H1 (cell line): Measurements from ENCODE around the gene C1orf115. TPM values are rescaled to one million over a fixed set of nuclear protein-coding genes. Genes with fewer than 3 reads are reported as not detected.

Source experiments
- CTCF ChIA-PET: fragments of 300-600 bp; sonication (Branson Sonifier 250); formaldehyde crosslinking; loops from one replicate; lab custom pipeline; 2021; ENCODE audit not compliant: partially characterized antibody; lab: Charles Lee
- POLR2A ChIA-PET: fragments of 300-600 bp; sonication (Branson Sonifier 250); formaldehyde crosslinking; loops from one replicate; lab custom pipeline; 2021; ENCODE audit warnings: inconsistent platforms; ENCODE audit not compliant: partially characterized antibody; lab: Charles Lee
- DNase-seq, 2 experiments: peaks; one replicate each; pipeline versions ENCODE4 v3.0.0 to v3.0.0-alpha.2; 2010 to 2022; ENCODE audit warnings: low spot score in 2 of 2, low read depth in 1 of 2, mixed read lengths in 1 of 2
- FAIRE-seq: peaks from 2 replicates; lab custom pipeline; 2011; peaks lifted over from hg19 to GRCh38; lab: Jason Lieb, UNC
- H2AFZ ChIP-seq: 2 replicates; pipeline ENCODE4 v1.8.1; 2012; ENCODE audit warnings: low read length, inconsistent platforms
- H2AK5ac ChIP-seq: 2 replicates; pipeline ENCODE4 v1.6.1; 2013; ENCODE audit warnings: low read depth, low read length
- H2BK120ac ChIP-seq: replicated peaks from 2 replicates; pipeline ENCODE3; 2013; ENCODE audit warnings: low read depth, low read length, inconsistent platforms
- H2BK12ac ChIP-seq: 2 replicates; pipeline ENCODE4 v1.6.1; 2013; ENCODE audit warnings: low read depth, low read length
- H2BK15ac ChIP-seq: 2 replicates; pipeline ENCODE4 v1.6.1; 2013; ENCODE audit warnings: low read length
- H2BK20ac ChIP-seq: 2 replicates; pipeline ENCODE4 v1.6.1; 2013; ENCODE audit warnings: low read length
- H2BK5ac ChIP-seq: 2 replicates; pipeline ENCODE4 v1.6.1; 2013; ENCODE audit warnings: low read depth, low read length
- H3K14ac ChIP-seq: 2 replicates; pipeline ENCODE4 v1.6.1; 2013; ENCODE audit warnings: inconsistent platforms; ENCODE audit not compliant: insufficient read length
- H3K18ac ChIP-seq: 2 replicates; pipeline ENCODE4 v1.6.1; 2013; ENCODE audit warnings: low read length; ENCODE audit errors: extremely low read depth
- H3K23ac ChIP-seq: 2 replicates; pipeline ENCODE4 v1.6.1; 2013; ENCODE audit warnings: inconsistent platforms; ENCODE audit not compliant: insufficient read length
- H3K23me2 ChIP-seq: 2 replicates; pipeline ENCODE4 v1.6.1; 2013; ENCODE audit warnings: low read depth, low read length
- H3K27ac ChIP-seq: 2 replicates; pipeline ENCODE4 v1.6.1; 2011; ENCODE audit warnings: low read depth, low read length, inconsistent platforms
- H3K27me3 ChIP-seq, 4 experiments: replicated peaks in 1 of 4; 1 replicate in 1 of 4; 2 replicates in 3 of 4; pipeline versions ENCODE4 v1.6.1 to v1.8.1; 2011 to 2013; ENCODE audit warnings: low read length in 3 of 4, mild to moderate bottlenecking in 3 of 4, inconsistent platforms in 2 of 4, mixed read lengths in 2 of 4, moderate library complexity in 1 of 4; ENCODE audit not compliant: control insufficient read depth in 3 of 4, insufficient read depth in 3 of 4; ENCODE audit errors: extremely low read depth in 1 of 4
- H3K36me3 ChIP-seq, 4 experiments: 2 replicates each; pipeline versions ENCODE4 v1.6.1 to v1.8.1; 2011 to 2013; ENCODE audit warnings: mild to moderate bottlenecking in 4 of 4, low read length in 3 of 4, moderate library complexity in 2 of 4, control low read depth in 1 of 4, inconsistent platforms in 1 of 4; ENCODE audit not compliant: insufficient read depth in 4 of 4, control insufficient read depth in 2 of 4
- H3K4ac ChIP-seq: replicated peaks from 2 replicates; pipeline ENCODE3; 2013; ENCODE audit warnings: low read length, low read depth, mixed read lengths, inconsistent platforms; ENCODE audit not compliant: insufficient read length
- H3K4me1 ChIP-seq, 4 experiments: replicated peaks in 1 of 4; 1 replicate in 1 of 4; 2 replicates in 3 of 4; pipeline versions ENCODE4 v1.6.1 to v1.8.1; 2011 to 2013; ENCODE audit warnings: low read length in 3 of 4, inconsistent platforms in 2 of 4, mixed read lengths in 1 of 4; ENCODE audit not compliant: insufficient read depth in 4 of 4, control insufficient read depth in 3 of 4
- H3K4me2 ChIP-seq, 2 experiments: 2 replicates each; pipeline versions ENCODE4 v1.6.1 to v1.8.1; 2011 to 2013; ENCODE audit warnings: low read depth in 2 of 2, low read length in 2 of 2, control low read depth in 1 of 2, inconsistent platforms in 1 of 2, mild to moderate bottlenecking in 1 of 2; ENCODE audit not compliant: insufficient read depth in 1 of 2
- H3K4me3 ChIP-seq, 4 experiments: fragments of 200-600, 300-600 bp in 1 of 4; sonication (generic), shearing (Covaris generic), sonication (Bioruptor Twin) in 1 of 4; 2 replicates each; pipeline versions ENCODE4 v1.5.1 to v1.8.1; 2011 to 2016; ENCODE audit warnings: low read length in 4 of 4, low read depth in 3 of 4, control low read depth in 2 of 4, inconsistent platforms in 2 of 4, mild to moderate bottlenecking in 2 of 4, mixed read lengths in 1 of 4, moderate library complexity in 1 of 4; ENCODE audit not compliant: insufficient read depth in 2 of 4; ENCODE audit errors: extremely low read depth in 1 of 4
- H3K56ac ChIP-seq: replicated peaks from 2 replicates; pipeline ENCODE3; 2013; ENCODE audit warnings: low read depth, mild to moderate bottlenecking, mixed read lengths, low read length, inconsistent platforms; ENCODE audit not compliant: insufficient read length
- H3K79me1 ChIP-seq: 2 replicates; pipeline ENCODE4 v1.6.1; 2013; ENCODE audit warnings: low read depth, low read length, control low read depth
- H3K79me2 ChIP-seq, 2 experiments: 2 replicates each; pipeline versions ENCODE4 v1.6.1 to v1.8.1; 2012 to 2013; ENCODE audit warnings: low read length in 2 of 2, mild to moderate bottlenecking in 2 of 2, inconsistent platforms in 1 of 2; ENCODE audit not compliant: insufficient read depth in 2 of 2, control insufficient read depth in 1 of 2
- H3K9ac ChIP-seq, 4 experiments: replicated peaks in 1 of 4; 1 replicate in 1 of 4; 2 replicates in 3 of 4; pipeline versions ENCODE4 v1.6.1 to v1.8.1; 2011 to 2013; ENCODE audit warnings: low read depth in 3 of 4, low read length in 3 of 4, control low read depth in 2 of 4, mild to moderate bottlenecking in 2 of 4, moderate library complexity in 2 of 4, inconsistent platforms in 1 of 4; ENCODE audit errors: extremely low read depth in 1 of 4
- H3K9me3 ChIP-seq, 2 experiments: 2 replicates each; pipeline versions ENCODE4 v1.6.1 to v1.8.1; 2012 to 2013; ENCODE audit warnings: mild to moderate bottlenecking in 2 of 2, moderate library complexity in 2 of 2, control low read depth in 1 of 2, inconsistent platforms in 1 of 2, low read depth in 1 of 2, low read length in 1 of 2, mixed read lengths in 1 of 2; ENCODE audit not compliant: insufficient read depth in 2 of 2
- H4K20me1 ChIP-seq, 2 experiments: replicated peaks in 1 of 2; 2 replicates each; pipeline versions ENCODE3 to v1.8.1; 2011 to 2013; ENCODE audit warnings: inconsistent platforms in 2 of 2, low read length in 2 of 2, mild to moderate bottlenecking in 1 of 2; ENCODE audit not compliant: insufficient read depth in 2 of 2, control insufficient read depth in 1 of 2
- H4K5ac ChIP-seq: 2 replicates; pipeline ENCODE4 v1.6.1; 2013; ENCODE audit warnings: low read length, low read depth, mixed read lengths, inconsistent platforms; ENCODE audit not compliant: insufficient read length
- H4K8ac ChIP-seq: 2 replicates; pipeline ENCODE4 v1.8.0; 2013; ENCODE audit warnings: mild to moderate bottlenecking, moderate library complexity, low read length, inconsistent platforms; ENCODE audit not compliant: insufficient read depth; ENCODE audit errors: extremely low read depth
- H4K91ac ChIP-seq: replicated peaks from 2 replicates; pipeline ENCODE3; 2013; ENCODE audit warnings: low read length, mixed read lengths, inconsistent platforms; ENCODE audit not compliant: insufficient read length
- BCL11A ChIP-seq, 2 experiments: IDR thresholded peaks; one replicate each; pipeline ENCODE4 v1.6.1; 2011; ENCODE audit warnings: low read depth in 2 of 2, low read length in 2 of 2, mild to moderate bottlenecking in 2 of 2
- JUND ChIP-seq: IDR thresholded peaks from 2 replicates; pipeline ENCODE4 v1.6.1; 2011; ENCODE audit warnings: mild to moderate bottlenecking, improper control_type of control experiment, low read length
- KDM5A ChIP-seq: fragments of 200-600 bp; IDR thresholded peaks from 2 replicates; pipeline ENCODE4 v1.7.1; 2012; ENCODE audit warnings: mild to moderate bottlenecking, low read length, inconsistent platforms, mixed read lengths
- RFX5 ChIP-seq: IDR thresholded peaks from 2 replicates; pipeline ENCODE4 v1.6.1; 2011; ENCODE audit warnings: low read depth, low read length, improper control_type of control experiment, borderline replicate concordance
- SIN3A ChIP-seq, 2 experiments: IDR thresholded peaks in 1 of 2; conservative IDR thresholded peaks in 1 of 2; 2 replicates each; pipeline ENCODE4 v1.6.1; 2011 to 2012; ENCODE audit warnings: low read length in 2 of 2, improper control_type of control experiment in 1 of 2, low read depth in 1 of 2, mild to moderate bottlenecking in 1 of 2
- SUZ12 ChIP-seq: fragments of 200-600 bp; sonication (generic); IDR thresholded peaks from 2 replicates; pipeline ENCODE4 v1.6.1; 2012; ENCODE audit warnings: mild to moderate bottlenecking, inconsistent platforms, low read length, moderate library complexity, mixed read lengths
- TEAD4 ChIP-seq: IDR thresholded peaks from 2 replicates; pipeline ENCODE4 v1.6.1; 2012; ENCODE audit warnings: low read depth, low read length, inconsistent platforms, mixed read lengths
- YY1 ChIP-seq: IDR thresholded peaks from 2 replicates; pipeline ENCODE4 v1.6.1; 2011; ENCODE audit warnings: low read depth, mild to moderate bottlenecking, low read length
- ZNF274 ChIP-seq: IDR thresholded peaks from 2 replicates; pipeline ENCODE4 v1.7.0; 2012; ENCODE audit warnings: low read length, borderline replicate concordance; ENCODE audit errors: extremely low read depth
- WGBS, 2 experiments: shearing (Covaris generic) in 1 of 2; methylation state at CpG; one replicate each; pipeline versions ENCODE4 v1.1.6 to v1.1.7; 2013 to 2015; ENCODE audit warnings: low lambda C conversion rate in 2 of 2, mixed read lengths in 2 of 2, inconsistent platforms in 1 of 2, low coverage in 1 of 2, missing lambda C conversion rate in 1 of 2; ENCODE audit not compliant: insufficient replicate concordance in 2 of 2, insufficient coverage in 1 of 2, insufficient read length in 1 of 2; ENCODE audit errors: extremely low coverage in 1 of 2, missing lambda C conversion rate in 1 of 2; 5-methylcytosine and 5-hydroxymethylcytosine counted together
- polyA plus RNA-seq, 7 experiments: library from polyadenylated mRNA; depleted of rRNA in 3 of 7; stranded (reverse) in 5 of 7; unstranded in 2 of 7; fragments of >200 nt in 5 of 7; fragments of 200-250 nt in 2 of 7; gene quantifications; 1 replicate in 5 of 7; 2 replicates in 1 of 7; 4 replicates in 1 of 7; pipeline versions ENCODE4 v1.2.1 to v1.2.3, GENCODE V29; 2011 to 2013; ENCODE audit warnings: missing spikeins in 2 of 7, mixed read lengths in 2 of 7
- total RNA-seq: library from RNA; stranded (reverse); fragmentation: NEBNext Ultra II Directional; extraction: Animal tissue kit (Norgen Biotek cat#: 25700); gene quantifications from 2 replicates; pipeline ENCODE4 v1.2.1, GENCODE V29; 2021
- TF ChIP-seq, protein P1 (sequence below), 3 experiments: IDR thresholded peaks; 1 replicate in 2 of 3; 2 replicates in 1 of 3; pipeline versions ENCODE4 v1.5.1 to v1.6.1; 2011; ENCODE audit warnings: low read length in 3 of 3, mild to moderate bottlenecking in 3 of 3, inconsistent platforms in 2 of 3, low read depth in 1 of 3, moderate library complexity in 1 of 3; ENCODE audit not compliant: insufficient read depth in 1 of 3; ENCODE audit errors: control extremely low read depth in 1 of 3
- TF ChIP-seq, protein P2 (sequence below): IDR thresholded peaks from 2 replicates; pipeline ENCODE4 v1.6.1; 2011; ENCODE audit warnings: low read length, improper control_type of control experiment

Gene C1orf115
- total and polyA plus RNA-seq, 2 of the 8 experiments (the other 6 are each of a cell fraction or from before 2014, with no cell fraction given), result 3.5 to 5.6 TPM

DNA sequence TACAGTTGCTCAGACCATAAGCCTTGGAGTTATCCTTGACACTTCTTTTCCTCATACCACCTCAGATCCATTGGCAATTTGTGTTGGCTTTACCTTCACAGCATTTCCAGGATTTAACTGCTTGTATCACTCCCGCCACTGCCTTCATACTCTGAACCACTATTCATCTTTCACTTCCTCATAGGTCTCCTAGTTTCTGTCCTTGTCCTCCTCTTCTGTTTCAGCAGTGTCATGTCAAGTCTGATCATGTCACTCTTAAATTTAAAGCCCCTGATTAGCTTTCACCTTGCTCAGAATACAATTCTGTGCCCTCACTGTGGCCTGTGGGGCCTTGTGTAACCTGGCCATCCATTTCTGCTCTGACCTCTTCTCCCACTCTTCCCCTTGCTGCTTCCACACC is 34.7 kb upstream of the C1orf115 start:
- no peak overlapping the region for H3K9ac ChIP-seq
- H3K23me2 ChIP-seq, result no peaks in the 10 kb centered on the region
- 86% methylated on average over 1 of the region's 1 CpG; no CpG with 5 or more reads in 1 of the 2 experiments for WGBS, 2 experiments
- no peak overlapping the region for H2BK5ac ChIP-seq
- no peak overlapping the region for H2BK120ac ChIP-seq
- H3K56ac ChIP-seq, result no peak overlapping the region
- H2BK15ac ChIP-seq, result no peak overlapping the region
- no peak overlapping the region for H3K27ac ChIP-seq
- H3K4ac ChIP-seq, result no peak overlapping the region
- no peak overlapping the region for H2AK5ac ChIP-seq
- POLR2A ChIA-PET, result no interaction called here
- CTCF ChIA-PET, result interaction anchor here (1.3 to 1.7 kb wide), 2 partner anchors 24 to 374 kb away, joined by 3 to 6 read pairs; no protein-coding TSS in a partner anchor
- no peaks in the 10 kb centered on the region for H3K79me2 ChIP-seq
- H3K36me3 ChIP-seq, result peaks cover 2 to 23% (median 12%) of the 10 kb centered on the region in 4 experiments; a peak in 4 of 8 replicates
- no peak overlapping the region for H3K18ac ChIP-seq
- H3K4me3 ChIP-seq, result no peak overlapping the region
- no peak overlapping the region for H4K8ac ChIP-seq
- H2AFZ ChIP-seq, result no peak overlapping the region
- H3K4me1 ChIP-seq, result no peaks in the 10 kb centered on the region
- H4K5ac ChIP-seq, result no peak overlapping the region
- no peak overlapping the region for H3K23ac ChIP-seq
- H3K79me1 ChIP-seq, result no peaks in the 10 kb centered on the region
- H2BK20ac ChIP-seq, result no peak overlapping the region
- no peaks in the 10 kb centered on the region for H3K9me3 ChIP-seq
- FAIRE-seq, result no peak
- H3K4me2 ChIP-seq, result no peak overlapping the region
- no peak overlapping the region for H3K14ac ChIP-seq
- no peaks in the 10 kb centered on the region for H4K20me1 ChIP-seq
- no peak for DNase-seq
- no peak overlapping the region for H2BK12ac ChIP-seq
- H3K27me3 ChIP-seq, result no peaks in the 10 kb centered on the region
- no peak overlapping the region for H4K91ac ChIP-seq
- TF ChIP-seq JUND, result no peak
- TF ChIP-seq RFX5, result no peak
- no peak for TF ChIP-seq SUZ12
- no peak for TF ChIP-seq TEAD4
- TF ChIP-seq, protein P1, sequence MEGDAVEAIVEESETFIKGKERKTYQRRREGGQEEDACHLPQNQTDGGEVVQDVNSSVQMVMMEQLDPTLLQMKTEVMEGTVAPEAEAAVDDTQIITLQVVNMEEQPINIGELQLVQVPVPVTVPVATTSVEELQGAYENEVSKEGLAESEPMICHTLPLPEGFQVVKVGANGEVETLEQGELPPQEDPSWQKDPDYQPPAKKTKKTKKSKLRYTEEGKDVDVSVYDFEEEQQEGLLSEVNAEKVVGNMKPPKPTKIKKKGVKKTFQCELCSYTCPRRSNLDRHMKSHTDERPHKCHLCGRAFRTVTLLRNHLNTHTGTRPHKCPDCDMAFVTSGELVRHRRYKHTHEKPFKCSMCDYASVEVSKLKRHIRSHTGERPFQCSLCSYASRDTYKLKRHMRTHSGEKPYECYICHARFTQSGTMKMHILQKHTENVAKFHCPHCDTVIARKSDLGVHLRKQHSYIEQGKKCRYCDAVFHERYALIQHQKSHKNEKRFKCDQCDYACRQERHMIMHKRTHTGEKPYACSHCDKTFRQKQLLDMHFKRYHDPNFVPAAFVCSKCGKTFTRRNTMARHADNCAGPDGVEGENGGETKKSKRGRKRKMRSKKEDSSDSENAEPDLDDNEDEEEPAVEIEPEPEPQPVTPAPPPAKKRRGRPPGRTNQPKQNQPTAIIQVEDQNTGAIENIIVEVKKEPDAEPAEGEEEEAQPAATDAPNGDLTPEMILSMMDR (IDR thresholded peaks at IDR 0.05; ENCODE audit: control extremely low read depth in 1 of 3, insufficient read depth in 1 of 3, low read depth in 1 of 3, low read length in 3 of 3), result no peak
- TF ChIP-seq BCL11A (IDR thresholded peaks at IDR 0.05; ENCODE audit: low read depth in 2 of 2, low read length in 2 of 2), result no peak
- TF ChIP-seq KDM5A, result no peak
- TF ChIP-seq, protein P2, sequence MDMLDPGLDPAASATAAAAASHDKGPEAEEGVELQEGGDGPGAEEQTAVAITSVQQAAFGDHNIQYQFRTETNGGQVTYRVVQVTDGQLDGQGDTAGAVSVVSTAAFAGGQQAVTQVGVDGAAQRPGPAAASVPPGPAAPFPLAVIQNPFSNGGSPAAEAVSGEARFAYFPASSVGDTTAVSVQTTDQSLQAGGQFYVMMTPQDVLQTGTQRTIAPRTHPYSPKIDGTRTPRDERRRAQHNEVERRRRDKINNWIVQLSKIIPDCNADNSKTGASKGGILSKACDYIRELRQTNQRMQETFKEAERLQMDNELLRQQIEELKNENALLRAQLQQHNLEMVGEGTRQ, result no peak
- TF ChIP-seq ZNF274, result no peak
- TF ChIP-seq SIN3A (conservative IDR thresholded peaks at IDR 0.05 in 1 of 2, IDR thresholded peaks at IDR 0.05 in 1 of 2; ENCODE audit: low read depth in 1 of 2, low read length in 2 of 2), result no peak
- no peak for TF ChIP-seq YY1
